ENCODE data around the gene RYR3. TPM values are rescaled to one million over a fixed set of nuclear protein-coding genes. Genes with fewer than 3 reads are reported as not detected.

Gene RYR3
- total RNA-seq, 1 experiment from 2014 or later, result not detected

GRCh38 chr15:33865416-33865815 lies 554.6 kb downstream of the RYR3 start:
- DNase-seq (ENCODE audit: low spot score), result no peak
- ChIA-PET POLR2A (ENCODE audit: low non-redundant PET) (no interaction called here), CTCF (no interaction called here)
- H3K9me3 ChIP-seq (ENCODE audit: low read depth, low read length, poor library complexity, severe bottlenecking), result no peaks in the 10 kb centered on the region
- TF ChIP-seq EZH2 (IDR thresholded peaks at IDR 0.05; ENCODE audit: borderline replicate concordance, low read depth, low read length, poor library complexity, severe bottlenecking), result no peak
- TF ChIP-seq, protein P1, sequence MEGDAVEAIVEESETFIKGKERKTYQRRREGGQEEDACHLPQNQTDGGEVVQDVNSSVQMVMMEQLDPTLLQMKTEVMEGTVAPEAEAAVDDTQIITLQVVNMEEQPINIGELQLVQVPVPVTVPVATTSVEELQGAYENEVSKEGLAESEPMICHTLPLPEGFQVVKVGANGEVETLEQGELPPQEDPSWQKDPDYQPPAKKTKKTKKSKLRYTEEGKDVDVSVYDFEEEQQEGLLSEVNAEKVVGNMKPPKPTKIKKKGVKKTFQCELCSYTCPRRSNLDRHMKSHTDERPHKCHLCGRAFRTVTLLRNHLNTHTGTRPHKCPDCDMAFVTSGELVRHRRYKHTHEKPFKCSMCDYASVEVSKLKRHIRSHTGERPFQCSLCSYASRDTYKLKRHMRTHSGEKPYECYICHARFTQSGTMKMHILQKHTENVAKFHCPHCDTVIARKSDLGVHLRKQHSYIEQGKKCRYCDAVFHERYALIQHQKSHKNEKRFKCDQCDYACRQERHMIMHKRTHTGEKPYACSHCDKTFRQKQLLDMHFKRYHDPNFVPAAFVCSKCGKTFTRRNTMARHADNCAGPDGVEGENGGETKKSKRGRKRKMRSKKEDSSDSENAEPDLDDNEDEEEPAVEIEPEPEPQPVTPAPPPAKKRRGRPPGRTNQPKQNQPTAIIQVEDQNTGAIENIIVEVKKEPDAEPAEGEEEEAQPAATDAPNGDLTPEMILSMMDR (conservative IDR thresholded peaks at IDR 0.05; ENCODE audit: low read depth, low read length), result no peak
- H3K27me3 ChIP-seq (replicated peaks; ENCODE audit: insufficient read depth, low read depth, low read length, poor library complexity), result no peaks in the 10 kb centered on the region
- H3K4me1 ChIP-seq (ENCODE audit: insufficient read depth, low read length, poor library complexity, severe bottlenecking), result no peaks in the 10 kb centered on the region
- H3K36me3 ChIP-seq (ENCODE audit: insufficient read depth, low read length, poor library complexity, severe bottlenecking), result no peaks in the 10 kb centered on the region
- no peak overlapping the region for H3K27ac ChIP-seq (ENCODE audit: low read depth, low read length, poor library complexity, severe bottlenecking)
- H3K4me3 ChIP-seq (ENCODE audit: low read depth, low read length, poor library complexity, severe bottlenecking), result no peak overlapping the region
- no TSS peak for BruUV-seq (replicated peaks)
- intact Hi-C loops (cut with micrococcal nuclease; ENCODE audit: unreplicated experiment), result no loop called here

GRCh38 chr15:33866101-33866737 lies 555.5 kb downstream of the RYR3 start:
- no peak overlapping the region for H3K4me3 ChIP-seq (ENCODE audit: low read depth, low read length, poor library complexity, severe bottlenecking)
- H3K36me3 ChIP-seq (ENCODE audit: insufficient read depth, low read length, poor library complexity, severe bottlenecking), result no peaks in the 10 kb centered on the region
- no peak overlapping the region for H3K27ac ChIP-seq (ENCODE audit: low read depth, low read length, poor library complexity, severe bottlenecking)
- no TSS peak for BruUV-seq (replicated peaks)
- no peaks in the 10 kb centered on the region for H3K4me1 ChIP-seq (ENCODE audit: insufficient read depth, low read length, poor library complexity, severe bottlenecking)
- no peaks in the 10 kb centered on the region for H3K27me3 ChIP-seq (replicated peaks; ENCODE audit: insufficient read depth, low read depth, low read length, poor library complexity)
- intact Hi-C loops (cut with micrococcal nuclease; ENCODE audit: unreplicated experiment), result no loop called here
- ChIA-PET POLR2A (ENCODE audit: low non-redundant PET) (no interaction called here), CTCF (no interaction called here)
- H3K9me3 ChIP-seq (ENCODE audit: low read depth, low read length, poor library complexity, severe bottlenecking), result no peaks in the 10 kb centered on the region
- TF ChIP-seq, protein P1 (conservative IDR thresholded peaks at IDR 0.05; ENCODE audit: low read depth, low read length), result no peak
- no peak for TF ChIP-seq EZH2 (IDR thresholded peaks at IDR 0.05; ENCODE audit: borderline replicate concordance, low read depth, low read length, poor library complexity, severe bottlenecking)
- DNase-seq (ENCODE audit: low spot score), result no peak

- Histone ChIP-seq H3K4me1 (ENCODE audit: insufficient read depth, low read length, poor library complexity, severe bottlenecking) (no peaks in the 10 kb centered on the region), H3K27ac (ENCODE audit: low read depth, low read length, poor library complexity, severe bottlenecking) (no peak overlapping the region), H3K27me3 (replicated peaks; ENCODE audit: insufficient read depth, low read depth, low read length, poor library complexity) (no peaks in the 10 kb centered on the region), H3K4me3 (ENCODE audit: low read depth, low read length, poor library complexity, severe bottlenecking) (no peak overlapping the region), H3K9me3 (ENCODE audit: low read depth, low read length, poor library complexity, severe bottlenecking) (no peaks in the 10 kb centered on the region), H3K36me3 (ENCODE audit: insufficient read depth, low read length, poor library complexity, severe bottlenecking) (no peaks in the 10 kb centered on the region)
- intact Hi-C loops (cut with micrococcal nuclease; ENCODE audit: unreplicated experiment), result no loop called here
- ChIA-PET POLR2A (ENCODE audit: low non-redundant PET) (no interaction called here), CTCF (no interaction called here)
- DNase-seq (ENCODE audit: low spot score), result no peak
- TF ChIP-seq, protein P1 (conservative IDR thresholded peaks at IDR 0.05; ENCODE audit: low read depth, low read length), result no peak
- TF ChIP-seq EZH2 (IDR thresholded peaks at IDR 0.05; ENCODE audit: borderline replicate concordance, low read depth, low read length, poor library complexity, severe bottlenecking), result no peak
- BruUV-seq (replicated peaks), result no TSS peak
Observed at GRCh38 chr15:33871980-33872379, 561.2 kb downstream of the RYR3 start.

Measured in A673 (cell line).